Keratinocyte (primary cell): Measurements from ENCODE around the gene UQCR10. TPM values are rescaled to one million over a fixed set of nuclear protein-coding genes. Genes with fewer than 3 reads are reported as not detected.

Experiments used
- DNase-seq: peaks from one replicate; pipeline ENCODE4 v3.0.0-alpha.2; 2011; ENCODE audit warnings: low read depth, missing footprints, low spot score
- FAIRE-seq: peaks from 2 replicates; lab custom pipeline; 2011; peaks lifted over from hg19 to GRCh38; lab: Jason Lieb, UNC
- H2AFZ ChIP-seq: 2 replicates; pipeline ENCODE4 v1.6.0; 2012; ENCODE audit warnings: low read length, control low read depth, inconsistent platforms; ENCODE audit not compliant: control insufficient read depth
- H3K27ac ChIP-seq: 2 replicates; pipeline ENCODE4 v1.5.1; 2011; ENCODE audit warnings: low read length; ENCODE audit not compliant: control insufficient read depth, insufficient read depth
- H3K27me3 ChIP-seq: 3 replicates; pipeline ENCODE4 v1.6.0; 2011; ENCODE audit warnings: low read length; ENCODE audit not compliant: control insufficient read depth, insufficient read depth; ENCODE audit errors: extremely low read depth
- H3K36me3 ChIP-seq, 2 experiments: 2 replicates in 1 of 2; 3 replicates in 1 of 2; pipeline ENCODE4 v1.5.1; 2011; ENCODE audit warnings: low read length in 2 of 2, mild to moderate bottlenecking in 1 of 2; ENCODE audit not compliant: control insufficient read depth in 2 of 2, insufficient read depth in 2 of 2; ENCODE audit errors: extremely low read depth in 1 of 2
- H3K4me1 ChIP-seq: 3 replicates; pipeline ENCODE4 v1.5.1; 2011; ENCODE audit warnings: low read length; ENCODE audit not compliant: control insufficient read depth, insufficient read depth; ENCODE audit errors: extremely low read depth
- H3K4me2 ChIP-seq: 3 replicates; pipeline ENCODE4 v1.6.0; 2011; ENCODE audit warnings: low read depth, low read length; ENCODE audit not compliant: control insufficient read depth, insufficient read depth; ENCODE audit errors: extremely low read depth
- H3K4me3 ChIP-seq, 3 experiments: fragments of 200-600 bp in 1 of 3; sonication (generic) in 1 of 3; 2 replicates in 2 of 3; 3 replicates in 1 of 3; pipeline ENCODE4 v1.5.1; 2011 to 2016; ENCODE audit warnings: low read length in 3 of 3, mild to moderate bottlenecking in 3 of 3, control low read depth in 2 of 3, inconsistent platforms in 1 of 3, low read depth in 1 of 3, mixed read lengths in 1 of 3, mixed run types in 1 of 3, moderate library complexity in 1 of 3; ENCODE audit not compliant: control insufficient read depth in 2 of 3, insufficient read depth in 2 of 3; ENCODE audit errors: extremely low read depth in 1 of 3
- H3K79me2 ChIP-seq: 2 replicates; pipeline ENCODE4 v1.6.0; 2012; ENCODE audit warnings: low read length; ENCODE audit not compliant: control insufficient read depth, insufficient read depth
- H3K9ac ChIP-seq: 3 replicates; pipeline ENCODE4 v1.6.0; 2011; ENCODE audit warnings: low read length; ENCODE audit not compliant: control insufficient read depth, insufficient read depth; ENCODE audit errors: extremely low read depth
- H3K9me1 ChIP-seq: 3 replicates; pipeline ENCODE4 v1.6.0; 2011; ENCODE audit warnings: low read length; ENCODE audit not compliant: control insufficient read depth, insufficient read depth; ENCODE audit errors: extremely low read depth
- H3K9me3 ChIP-seq: 2 replicates; pipeline ENCODE4 v1.5.1; 2012; ENCODE audit warnings: low read depth, low read length; ENCODE audit not compliant: control insufficient read depth
- H4K20me1 ChIP-seq: 3 replicates; pipeline ENCODE4 v1.6.0; 2011; ENCODE audit warnings: low read length; ENCODE audit not compliant: control insufficient read depth, insufficient read depth; ENCODE audit errors: extremely low read depth
- EZH2 ChIP-seq: IDR thresholded peaks from one replicate; pipeline ENCODE4 v1.6.1; 2012; ENCODE audit warnings: inconsistent platforms, mild to moderate bottlenecking, low read length, moderate library complexity
- dilution Hi-C: fragments of 300-500 bp; cut with MboI; formaldehyde crosslinking; loops from one replicate; pipeline ENCODE4 v1.7.0; 2020; ENCODE audit warnings: low sequenced_read_pairs; ENCODE audit not compliant: extremely low pct_ligation_motif_present
- polyA plus RNA-seq, 5 experiments: library from polyadenylated mRNA; depleted of rRNA in 3 of 5; stranded (reverse) in 3 of 5; stranded (forward) in 1 of 5; unstranded in 1 of 5; fragments of >200 nt; gene quantifications; 1 replicate in 1 of 5; 2 replicates in 3 of 5; 3 replicates in 1 of 5; pipeline versions ENCODE4 v1.2.1 to v1.2.3, GENCODE V29; 2011 to 2012; ENCODE audit warnings: missing spikeins in 2 of 5, low read depth in 1 of 5, low replicate concordance in 1 of 5
- TF ChIP-seq, protein P1 (sequence below), 3 experiments: IDR thresholded peaks in 1 of 3; conservative IDR thresholded peaks in 1 of 3; optimal IDR thresholded peaks in 1 of 3; 2 replicates in 2 of 3; 3 replicates in 1 of 3; pipeline versions ENCODE3 to v1.5.1; 2011; ENCODE audit warnings: low read length in 3 of 3, mild to moderate bottlenecking in 3 of 3, moderate library complexity in 2 of 3, control low read depth in 1 of 3, inconsistent platforms in 1 of 3; ENCODE audit not compliant: insufficient read depth in 2 of 3; ENCODE audit errors: extremely low read depth in 1 of 3

The UQCR10 gene
- polyA plus RNA-seq, 1 donor (not counting 4 experiments of a cell fraction or from before 2014, with no cell fraction given), result 161 TPM

DNA sequence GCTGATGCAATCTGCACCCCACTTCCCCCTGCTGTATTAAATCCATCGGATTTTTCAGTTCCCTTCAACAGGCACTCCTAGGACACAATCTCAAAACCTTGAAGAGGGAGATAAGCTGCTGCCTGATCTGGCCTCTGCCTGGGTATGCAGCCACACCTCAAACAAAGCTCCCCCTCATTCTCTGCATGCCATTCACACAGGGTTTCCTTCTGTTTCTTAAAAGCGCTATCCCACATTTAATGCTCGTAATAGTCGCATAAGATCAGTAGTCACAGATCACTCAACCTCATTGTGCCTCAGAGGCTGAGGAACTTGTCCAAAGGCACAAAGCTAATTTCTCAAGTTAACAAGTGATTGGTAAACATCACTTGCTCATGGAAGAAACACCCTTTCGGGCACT, 34.0 kb downstream of the UQCR10 start:
- Histone ChIP-seq H3K36me3 (peaks cover 46 to 59% of the 10 kb centered on the region in 2 experiments), H3K9me1 (no peaks in the 10 kb centered on the region), H3K4me1 (peaks cover 14% of the 10 kb centered on the region), H3K4me2 (no peak overlapping the region), H3K27me3 (no peaks in the 10 kb centered on the region), H3K9me3 (no peaks in the 10 kb centered on the region), H2AFZ (no peak overlapping the region), H3K27ac (no peak overlapping the region), H3K9ac (no peak overlapping the region), H3K4me3 (no peak overlapping the region), H3K79me2 (no peaks in the 10 kb centered on the region), H4K20me1 (no peaks in the 10 kb centered on the region)
- TF ChIP-seq, protein P1, sequence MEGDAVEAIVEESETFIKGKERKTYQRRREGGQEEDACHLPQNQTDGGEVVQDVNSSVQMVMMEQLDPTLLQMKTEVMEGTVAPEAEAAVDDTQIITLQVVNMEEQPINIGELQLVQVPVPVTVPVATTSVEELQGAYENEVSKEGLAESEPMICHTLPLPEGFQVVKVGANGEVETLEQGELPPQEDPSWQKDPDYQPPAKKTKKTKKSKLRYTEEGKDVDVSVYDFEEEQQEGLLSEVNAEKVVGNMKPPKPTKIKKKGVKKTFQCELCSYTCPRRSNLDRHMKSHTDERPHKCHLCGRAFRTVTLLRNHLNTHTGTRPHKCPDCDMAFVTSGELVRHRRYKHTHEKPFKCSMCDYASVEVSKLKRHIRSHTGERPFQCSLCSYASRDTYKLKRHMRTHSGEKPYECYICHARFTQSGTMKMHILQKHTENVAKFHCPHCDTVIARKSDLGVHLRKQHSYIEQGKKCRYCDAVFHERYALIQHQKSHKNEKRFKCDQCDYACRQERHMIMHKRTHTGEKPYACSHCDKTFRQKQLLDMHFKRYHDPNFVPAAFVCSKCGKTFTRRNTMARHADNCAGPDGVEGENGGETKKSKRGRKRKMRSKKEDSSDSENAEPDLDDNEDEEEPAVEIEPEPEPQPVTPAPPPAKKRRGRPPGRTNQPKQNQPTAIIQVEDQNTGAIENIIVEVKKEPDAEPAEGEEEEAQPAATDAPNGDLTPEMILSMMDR (optimal IDR thresholded peaks at IDR 0.05 in 1 of 3, IDR thresholded peaks at IDR 0.05 in 1 of 3, conservative IDR thresholded peaks at IDR 0.05 in 1 of 3; ENCODE audit: extremely low read depth in 1 of 3, insufficient read depth in 2 of 3, low read length in 3 of 3), result no peak
- no peak for TF ChIP-seq EZH2
- no peak for FAIRE-seq
- dilution Hi-C loops, result no loop called here
- DNase-seq, result no peak

DNA sequence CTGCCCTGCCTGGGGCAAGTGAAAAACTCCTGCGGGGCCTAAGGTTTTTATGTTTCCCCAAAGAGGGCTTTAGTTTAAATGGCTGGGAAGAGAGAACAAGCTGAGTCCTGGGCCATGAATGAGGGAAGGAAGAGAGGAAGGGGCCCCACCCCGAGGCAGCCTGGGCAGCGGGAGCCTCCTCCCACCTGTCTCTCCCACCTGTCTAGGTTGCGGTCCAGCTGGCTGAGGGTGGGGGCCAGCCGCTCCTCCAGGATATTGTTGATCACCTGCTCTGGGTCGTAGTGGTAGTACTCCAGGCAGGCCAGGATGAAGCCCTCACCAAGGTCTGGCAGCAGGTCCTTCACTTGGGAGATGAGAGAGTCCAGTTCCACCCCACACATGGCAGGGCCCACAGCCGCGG, 34.6 kb downstream of the UQCR10 start:
- H3K36me3 ChIP-seq, result peaks cover 49 to 65% of the 10 kb centered on the region in 2 experiments
- no peaks in the 10 kb centered on the region for H3K79me2 ChIP-seq
- H3K4me1 ChIP-seq, result peaks cover 14% of the 10 kb centered on the region
- H2AFZ ChIP-seq, result no peak overlapping the region
- no peak overlapping the region for H3K4me2 ChIP-seq
- no peak overlapping the region for H3K4me3 ChIP-seq
- dilution Hi-C loops, result no loop called here
- no peaks in the 10 kb centered on the region for H3K9me1 ChIP-seq
- H3K9ac ChIP-seq, result no peak overlapping the region
- H3K27ac ChIP-seq, result no peak overlapping the region
- no peaks in the 10 kb centered on the region for H3K27me3 ChIP-seq
- TF ChIP-seq, protein P1 (optimal IDR thresholded peaks at IDR 0.05 in 1 of 3, IDR thresholded peaks at IDR 0.05 in 1 of 3, conservative IDR thresholded peaks at IDR 0.05 in 1 of 3; ENCODE audit: extremely low read depth in 1 of 3, insufficient read depth in 2 of 3, low read length in 3 of 3), result no peak
- no peak for TF ChIP-seq EZH2
- H4K20me1 ChIP-seq, result no peaks in the 10 kb centered on the region
- DNase-seq (no peak), FAIRE-seq (no peak)
- no peaks in the 10 kb centered on the region for H3K9me3 ChIP-seq
